HCT116 (cell line): ENCODE results near the gene UPF3A.

ENCODE experiments used
- ATF3 ChIP-seq: IDR thresholded peaks from 2 replicates; pipeline ENCODE4 v1.6.1; 2012
- CBX3 ChIP-seq: IDR thresholded peaks from 2 replicates; pipeline ENCODE4 v1.6.1; 2012; ENCODE audit warnings: low read depth
- EZH2phosphoT487 ChIP-seq: fragments of 200-600 bp; IDR thresholded peaks from 2 replicates; pipeline ENCODE4 v1.6.1; 2018; ENCODE audit warnings: antibody characterized with exemption, borderline replicate concordance
- JUND ChIP-seq: IDR thresholded peaks from 2 replicates; pipeline ENCODE4 v1.6.1; 2012
- POLR2A ChIP-seq: IDR thresholded peaks from 2 replicates; pipeline ENCODE4 v1.7.0; 2011; ENCODE audit warnings: borderline replicate concordance; ENCODE audit not compliant: insufficient read depth, insufficient read length; ENCODE audit errors: extremely low read depth
- POLR2AphosphoS5 ChIP-seq: IDR thresholded peaks from 2 replicates; pipeline ENCODE4 v1.6.1; 2011; ENCODE audit warnings: mild to moderate bottlenecking, low read depth, low read length, moderate library complexity
- REST ChIP-seq: IDR thresholded peaks from 2 replicates; pipeline ENCODE4 v1.6.1; 2012; ENCODE audit warnings: low read depth
- ZBTB33 ChIP-seq: IDR thresholded peaks from 2 replicates; pipeline ENCODE4 v1.6.1; 2011; ENCODE audit warnings: mild to moderate bottlenecking, low read length, moderate library complexity; ENCODE audit not compliant: insufficient replicate concordance; ENCODE audit errors: extremely low read depth
- TF ChIP-seq, protein P1 (sequence below), 3 experiments: fragments of 200-600 bp in 1 of 3; sonication (generic) in 1 of 3; IDR thresholded peaks in 2 of 3; conservative IDR thresholded peaks in 1 of 3; 2 replicates each; pipeline ENCODE4 v1.5.1; 2012 to 2017; ENCODE audit warnings: low read depth in 2 of 3, low read length in 2 of 3, antibody characterized with exemption in 1 of 3, borderline replicate concordance in 1 of 3, control low read depth in 1 of 3, mild to moderate bottlenecking in 1 of 3, mixed read lengths in 1 of 3, mixed run types in 1 of 3, moderate library complexity in 1 of 3; ENCODE audit not compliant: insufficient read depth in 1 of 3
- TF ChIP-seq, protein P2 (sequence below): IDR thresholded peaks from 2 replicates; pipeline ENCODE4 v1.6.1; 2012

DNA sequence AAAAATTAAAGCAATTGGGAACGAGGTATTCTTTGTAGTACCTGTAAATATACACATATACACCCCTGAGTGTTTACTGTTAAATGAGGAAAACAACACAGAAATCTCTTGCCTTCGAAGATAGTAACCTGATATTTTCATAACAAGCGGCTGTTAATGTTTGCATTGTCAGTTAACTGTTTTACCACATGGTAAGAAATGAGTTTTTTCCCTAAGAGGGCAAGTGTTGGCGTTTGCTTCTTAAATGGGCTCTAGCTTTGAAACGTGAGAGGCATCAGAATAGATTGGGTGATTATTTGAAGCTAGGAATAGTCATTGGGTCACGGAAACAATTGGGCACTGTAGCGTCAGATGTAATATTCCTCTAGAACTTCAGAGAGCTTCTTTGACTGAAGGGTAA lies 22.0 kb upstream of the UPF3A start:
- no peak for TF ChIP-seq POLR2AphosphoS5
- TF ChIP-seq CBX3: no peak
- no peak for TF ChIP-seq JUND
- TF ChIP-seq POLR2A: no peak
- TF ChIP-seq, protein P1, sequence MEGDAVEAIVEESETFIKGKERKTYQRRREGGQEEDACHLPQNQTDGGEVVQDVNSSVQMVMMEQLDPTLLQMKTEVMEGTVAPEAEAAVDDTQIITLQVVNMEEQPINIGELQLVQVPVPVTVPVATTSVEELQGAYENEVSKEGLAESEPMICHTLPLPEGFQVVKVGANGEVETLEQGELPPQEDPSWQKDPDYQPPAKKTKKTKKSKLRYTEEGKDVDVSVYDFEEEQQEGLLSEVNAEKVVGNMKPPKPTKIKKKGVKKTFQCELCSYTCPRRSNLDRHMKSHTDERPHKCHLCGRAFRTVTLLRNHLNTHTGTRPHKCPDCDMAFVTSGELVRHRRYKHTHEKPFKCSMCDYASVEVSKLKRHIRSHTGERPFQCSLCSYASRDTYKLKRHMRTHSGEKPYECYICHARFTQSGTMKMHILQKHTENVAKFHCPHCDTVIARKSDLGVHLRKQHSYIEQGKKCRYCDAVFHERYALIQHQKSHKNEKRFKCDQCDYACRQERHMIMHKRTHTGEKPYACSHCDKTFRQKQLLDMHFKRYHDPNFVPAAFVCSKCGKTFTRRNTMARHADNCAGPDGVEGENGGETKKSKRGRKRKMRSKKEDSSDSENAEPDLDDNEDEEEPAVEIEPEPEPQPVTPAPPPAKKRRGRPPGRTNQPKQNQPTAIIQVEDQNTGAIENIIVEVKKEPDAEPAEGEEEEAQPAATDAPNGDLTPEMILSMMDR (IDR thresholded peaks at IDR 0.05 in 2 of 3, conservative IDR thresholded peaks at IDR 0.05 in 1 of 3; ENCODE audit: borderline replicate concordance in 1 of 3, insufficient read depth in 1 of 3, low read depth in 2 of 3, low read length in 2 of 3): no peak
- TF ChIP-seq ZBTB33: no peak
- TF ChIP-seq, protein P2, sequence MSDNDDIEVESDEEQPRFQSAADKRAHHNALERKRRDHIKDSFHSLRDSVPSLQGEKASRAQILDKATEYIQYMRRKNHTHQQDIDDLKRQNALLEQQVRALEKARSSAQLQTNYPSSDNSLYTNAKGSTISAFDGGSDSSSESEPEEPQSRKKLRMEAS: no peak
- no peak for TF ChIP-seq EZH2phosphoT487
- TF ChIP-seq REST: no peak
- TF ChIP-seq ATF3: no peak
